ENCODE results near the gene ZNF738.
"Not testable (repeated sequence)": the region's sequence is repeated elsewhere in the genome, so short reads cannot be mapped to it uniquely, and the experiment has no call there.

ZNF738 gene

GRCh38 chr19:21358768-21359451, at the start of gene ZNF738:
ZNF738 (plus strand) TSS chr19:21359000; CDS start chr19:21359141, 141 bp downstream.
- DNase-seq, result peak; percentile 84 to 87

GRCh38 chr19:21312807-21313206, 46.0 kb upstream of the ZNF738 start:
- not testable (repeated sequence) for DNase-seq

- DNase-seq, result no peak
Measured at GRCh38 chr19:21314676-21315075, 44.1 kb upstream of the ZNF738 start.

- DNase-seq, result no peak
Measured at GRCh38 chr19:21317821-21318220, 41.0 kb upstream of the ZNF738 start.

- DNase-seq, result no peak
Measured at GRCh38 chr19:21321134-21321533, 37.7 kb upstream of the ZNF738 start.

- no peak for DNase-seq
Measured at GRCh38 chr19:21321996-21322395, 36.8 kb upstream of the ZNF738 start.

- DNase-seq, result no peak
Measured at GRCh38 chr19:21322528-21322927, 36.3 kb upstream of the ZNF738 start.

- no peak for DNase-seq
Measured at GRCh38 chr19:21323000-21323399, 35.8 kb upstream of the ZNF738 start.

- DNase-seq, result no peak
Measured at GRCh38 chr19:21326169-21326568, 32.6 kb upstream of the ZNF738 start.

- DNase-seq, result no peak
Measured at GRCh38 chr19:21328406-21328805, 30.4 kb upstream of the ZNF738 start.

GRCh38 chr19:21328885-21329605, 29.8 kb upstream of the ZNF738 start, which contains the start of gene ZNF708:
ZNF708 (minus strand) TSS chr19:21329410; CDS start chr19:21329212, 198 bp downstream.
- DNase-seq, result peak; percentile 88 to 92

GRCh38 chr19:21335721-21336120, 23.1 kb upstream of the ZNF738 start:
- no peak for DNase-seq

- not testable (repeated sequence) for DNase-seq
Measured at GRCh38 chr19:21344841-21345240, 14.0 kb upstream of the ZNF738 start.

- DNase-seq, result no peak
Measured at GRCh38 chr19:21352830-21353229, 6.0 kb upstream of the ZNF738 start.

GRCh38 chr19:21362291-21362690, 3.5 kb downstream of the ZNF738 start:
- no peak for DNase-seq

GRCh38 chr19:21383980-21384582, 25.3 kb downstream of the ZNF738 start:
- no peak for DNase-seq

GRCh38 chr19:21396121-21396520, 37.3 kb downstream of the ZNF738 start:
- DNase-seq, result no peak

- DNase-seq, result peak; percentile 91 to 94
Measured at GRCh38 chr19:21396893-21397572, 38.2 kb downstream of the ZNF738 start, which contains the start of gene ZNF493. ZNF493 (plus strand) TSS chr19:21397133; CDS start chr19:21397238, 105 bp downstream.

- no peak for DNase-seq
Measured at GRCh38 chr19:21398851-21399250, 40.1 kb downstream of the ZNF738 start.

- DNase-seq, result no peak
Measured at GRCh38 chr19:21402303-21402985, 43.6 kb downstream of the ZNF738 start.

- DNase-seq, result no peak
Measured at GRCh38 chr19:21410166-21410565, 51.4 kb downstream of the ZNF738 start.

- no peak for DNase-seq
Measured at GRCh38 chr19:21422244-21422643, 63.4 kb downstream of the ZNF738 start.
